SK-N-SH treated with all-trans-retinoic acid at 6 μM for 48 hours (cell line): ENCODE measurements around the gene FAM110D.

ENCODE experiments used
- ARNTL ChIP-seq: fragments of 450-650 bp; formaldehyde crosslinking; IDR thresholded peaks from 2 replicates; pipeline ENCODE4 v1.5.0; 2020; ENCODE audit warnings: low read depth, mild to moderate bottlenecking, moderate library complexity, borderline replicate concordance
- ESRRG ChIP-seq: fragments of 250-450 bp; sonication (Bioruptor Pico); IDR thresholded peaks from 2 replicates; pipeline ENCODE4 v1.6.1; 2021; ENCODE audit warnings: mild to moderate bottlenecking
- PATZ1 ChIP-seq: fragments of 250-450 bp; sonication (Bioruptor Pico); IDR thresholded peaks from 2 replicates; pipeline ENCODE4 v1.8.0; 2020; ENCODE audit warnings: mild to moderate bottlenecking, moderate library complexity, borderline replicate concordance
- PPARA ChIP-seq: fragments of 250-450 bp; sonication (Bioruptor Pico); IDR thresholded peaks from 2 replicates; pipeline ENCODE4 v1.5.0; 2020; ENCODE audit warnings: mild to moderate bottlenecking, borderline replicate concordance
- RARB ChIP-seq: fragments of 250-450 bp; sonication (Bioruptor Pico); IDR thresholded peaks from 2 replicates; pipeline ENCODE4 v1.8.0; 2021; ENCODE audit warnings: mild to moderate bottlenecking, moderate library complexity
- TCF4 ChIP-seq: fragments of 250-450 bp; sonication (Bioruptor Pico); IDR thresholded peaks from 2 replicates; pipeline ENCODE4 v1.8.0; 2021; ENCODE audit warnings: mild to moderate bottlenecking, moderate library complexity, borderline replicate concordance
- TOX ChIP-seq: fragments of 250-450 bp; sonication (Bioruptor Pico); IDR thresholded peaks from 2 replicates; pipeline ENCODE4 v1.8.0; 2021; ENCODE audit warnings: mild to moderate bottlenecking, moderate library complexity, borderline replicate concordance
- ZC3H10 ChIP-seq: fragments of 250-450 bp; sonication (Bioruptor Pico); IDR thresholded peaks from 2 replicates; pipeline ENCODE4 v1.5.1; 2021; ENCODE audit warnings: mild to moderate bottlenecking, moderate library complexity
- ZFP3 ChIP-seq: fragments of 250-450 bp; sonication (Bioruptor Pico); IDR thresholded peaks from 2 replicates; pipeline ENCODE4 v1.5.0; 2020; ENCODE audit warnings: mild to moderate bottlenecking, moderate library complexity
- ZNF70 ChIP-seq: fragments of 450-650 bp; formaldehyde crosslinking; IDR thresholded peaks from 2 replicates; pipeline ENCODE4 v1.5.0; 2020; ENCODE audit warnings: mild to moderate bottlenecking, moderate library complexity

- TF ChIP-seq ESRRG (CRISPR knock-in tag) (no peak), TCF4 (CRISPR knock-in tag) (no peak), PATZ1 (no peak), TOX (CRISPR knock-in tag) (no peak), ARNTL (no peak), PPARA (CRISPR knock-in tag) (no peak), ZNF70 (CRISPR knock-in tag) (no peak), ZC3H10 (no peak), ZFP3 (CRISPR knock-in tag) (no peak), RARB (CRISPR knock-in tag) (no peak)
Measured at GRCh38 chr1:26125946-26126320, 32.9 kb upstream of the FAM110D start.
